Occipital lobe (tissue), 2 donors: ENCODE measurements around the gene CD164L2. TPM values are rescaled to one million over a fixed set of nuclear protein-coding genes. Genes with fewer than 3 reads are reported as not detected.
A peak's percentile ranks its signal among the peaks of the same experiment; 100 is the strongest.

Experiments
- DNase-seq: peaks from one replicate; lab custom pipeline; 2025; lab: John Stamatoyannopoulos, UW
- total RNA-seq: library from RNA; depleted of rRNA; stranded (reverse); fragments of >200 nt; gene quantifications from one replicate; pipeline ENCODE4 v1.2.3, GENCODE V29; 2014

Gene CD164L2
- total RNA-seq, 1 donor from 2014 or later: not detected

DNA sequence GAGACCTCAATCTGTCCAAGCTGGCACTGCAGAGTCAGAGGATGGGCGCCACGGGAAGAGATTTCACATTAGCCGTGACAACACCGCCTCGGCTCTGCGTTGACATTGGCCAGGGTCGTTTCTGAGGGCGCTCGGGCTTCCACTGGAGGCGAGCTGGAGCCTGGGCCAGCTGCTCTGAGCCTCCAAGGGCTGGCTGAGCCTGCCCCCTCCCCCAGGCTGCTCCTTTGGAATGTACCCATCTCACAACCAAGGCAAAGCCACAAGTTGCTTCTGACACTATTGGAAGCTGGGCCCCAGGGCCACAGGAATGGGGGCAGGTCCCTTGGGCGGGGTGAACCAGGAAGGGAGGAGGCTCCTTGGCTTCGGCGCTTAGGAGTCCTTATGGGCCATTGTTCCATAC, 21.9 kb upstream of the CD164L2 start:
- DNase-seq: no peak

- no peak for DNase-seq
These were observed 20.8 kb upstream of the CD164L2 start for GRCh38 chr1:27403931-27404330.

DNA sequence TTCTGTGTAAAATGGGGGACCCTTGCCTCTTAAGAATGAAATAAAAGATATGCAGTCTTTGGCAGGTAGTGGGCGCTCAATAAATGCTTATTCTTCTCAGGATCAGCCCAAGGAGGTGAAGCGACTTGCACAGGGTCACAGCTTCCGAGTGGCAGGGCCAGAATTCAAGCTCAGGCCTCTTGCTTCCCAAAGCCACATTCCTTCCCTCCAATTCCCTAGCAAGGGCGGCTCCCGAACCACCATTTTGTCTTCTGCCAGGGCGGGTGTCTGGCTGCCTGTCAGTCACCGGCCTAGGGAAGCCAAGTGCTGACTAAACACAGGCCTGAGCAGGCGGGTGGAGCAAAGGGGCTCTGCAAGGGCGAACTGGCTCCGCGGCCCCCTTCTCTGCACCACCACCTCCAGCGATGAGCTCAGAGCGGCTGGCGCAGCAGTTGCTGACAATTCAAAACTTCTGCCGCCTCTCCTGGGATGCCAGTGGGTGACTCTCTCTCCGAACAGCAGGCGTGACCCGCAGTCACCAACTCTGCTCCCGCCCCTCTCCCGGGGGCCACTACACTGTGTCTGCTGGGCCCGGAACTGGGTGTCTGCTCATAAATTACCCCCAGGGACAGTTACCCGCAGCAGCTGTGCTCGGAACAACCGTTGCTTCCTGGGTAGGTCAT, 20.1 kb upstream of the CD164L2 start:
- no peak for DNase-seq

- no peak for DNase-seq
These were observed 19.2 kb upstream of the CD164L2 start for GRCh38 chr1:27402349-27402754.

GRCh38 chr1:27400963-27401341, 17.8 kb upstream of the CD164L2 start:
- DNase-seq: no peak

DNA sequence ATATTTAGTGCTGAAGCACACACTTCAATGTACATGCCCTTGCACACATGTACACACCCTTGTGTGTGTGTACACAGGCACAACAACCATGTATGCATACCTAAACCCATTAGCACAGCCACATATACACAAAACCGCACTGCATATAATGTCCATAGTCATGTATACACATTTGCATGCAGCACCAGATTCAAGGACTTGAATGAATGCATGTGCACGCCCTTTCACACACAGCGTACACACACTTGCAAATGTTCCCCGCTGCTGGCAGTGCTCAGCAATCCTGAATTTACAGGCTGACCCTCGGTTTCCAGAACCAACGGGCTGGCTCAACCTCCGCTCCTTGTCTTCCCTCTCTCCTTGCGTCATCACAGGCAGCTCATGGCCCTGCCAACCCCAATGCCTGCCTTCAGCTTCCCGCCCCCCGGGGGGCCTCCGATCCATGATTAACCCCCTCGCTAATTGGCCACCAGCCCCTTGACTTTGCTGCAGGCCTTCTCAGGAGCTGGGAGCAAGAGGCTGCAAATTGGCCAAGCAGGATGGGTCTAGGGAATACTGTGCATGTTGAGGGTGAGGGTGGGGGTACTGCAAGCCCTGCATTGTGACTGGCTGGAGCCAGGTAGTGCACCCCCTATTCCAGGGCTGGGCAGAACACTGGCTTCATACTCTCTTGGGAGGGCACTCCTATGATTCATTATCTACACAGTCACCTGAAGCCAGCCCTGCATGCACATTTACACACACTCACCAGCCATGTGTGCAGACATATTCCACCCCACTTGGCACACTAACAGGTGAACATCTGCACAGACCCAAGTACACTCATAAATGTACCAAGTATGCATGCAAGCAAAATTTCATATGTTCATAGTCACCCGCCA, 17.2 kb upstream of the CD164L2 start:
- DNase-seq: no peak

DNA sequence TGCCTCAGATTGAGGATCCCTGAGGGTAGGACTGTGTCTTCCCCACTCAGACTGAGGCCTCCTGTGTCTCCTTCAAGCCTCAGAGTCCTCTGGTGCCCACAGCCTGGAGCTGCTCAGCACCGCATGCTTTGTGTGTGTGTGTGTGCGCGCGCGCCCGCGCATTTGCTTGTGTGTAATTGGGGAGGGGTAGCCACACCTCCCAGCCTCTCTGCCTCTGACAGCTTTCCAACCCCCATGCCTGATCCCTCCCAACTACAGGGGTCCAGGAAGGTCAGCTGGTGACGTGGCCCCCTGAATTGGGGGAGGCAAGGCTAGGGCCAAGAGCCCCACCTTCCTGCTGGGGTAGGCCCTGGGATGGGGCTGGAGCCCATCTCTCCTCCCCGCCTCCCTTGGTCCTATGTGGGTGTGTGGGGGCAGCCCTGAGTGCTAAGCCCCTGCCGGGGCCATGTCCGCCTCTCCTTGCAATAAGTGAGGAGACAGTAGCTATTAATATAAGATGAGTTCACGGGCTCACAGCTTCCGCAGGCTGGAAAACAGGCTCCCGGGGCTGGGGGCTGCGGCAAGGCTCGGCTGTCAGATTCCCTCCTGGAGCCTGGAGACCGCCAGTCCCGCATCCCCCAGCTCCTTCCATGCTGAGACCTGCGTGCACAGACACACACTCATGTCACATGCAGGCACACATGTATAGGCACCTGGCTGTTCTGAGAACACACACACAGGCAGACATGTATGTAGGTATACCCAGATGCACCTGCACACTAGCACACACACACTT, 16.3 kb upstream of the CD164L2 start:
- DNase-seq: no peak

- DNase-seq: no peak
These were observed 15.4 kb upstream of the CD164L2 start for GRCh38 chr1:27398405-27399149.

DNA sequence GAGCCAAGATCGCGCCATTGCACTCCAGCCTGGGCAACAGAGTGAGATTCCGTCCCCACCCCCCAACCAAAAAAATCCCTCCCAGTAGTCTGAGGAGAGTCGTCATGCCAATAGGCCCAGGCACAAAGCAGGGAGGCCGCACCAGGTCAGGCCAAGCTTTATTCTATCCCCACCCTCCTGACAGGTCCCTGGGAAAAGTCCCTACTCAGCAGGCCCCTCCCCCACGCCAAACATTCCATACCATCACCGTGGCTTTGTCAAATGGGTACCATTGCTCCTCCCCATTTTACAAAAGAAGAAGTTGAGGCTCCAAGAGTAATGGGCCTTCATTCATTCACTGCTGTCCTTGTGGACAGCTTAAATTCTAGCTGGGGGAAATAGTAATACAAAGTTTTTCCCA, 14.6 kb upstream of the CD164L2 start:
- DNase-seq: no peak

- no peak for DNase-seq
These were observed 14.0 kb upstream of the CD164L2 start for GRCh38 chr1:27397110-27397509.

- DNase-seq: peak; percentile 61
These were observed 12.5 kb upstream of the CD164L2 start for GRCh38 chr1:27395441-27396195.

DNA sequence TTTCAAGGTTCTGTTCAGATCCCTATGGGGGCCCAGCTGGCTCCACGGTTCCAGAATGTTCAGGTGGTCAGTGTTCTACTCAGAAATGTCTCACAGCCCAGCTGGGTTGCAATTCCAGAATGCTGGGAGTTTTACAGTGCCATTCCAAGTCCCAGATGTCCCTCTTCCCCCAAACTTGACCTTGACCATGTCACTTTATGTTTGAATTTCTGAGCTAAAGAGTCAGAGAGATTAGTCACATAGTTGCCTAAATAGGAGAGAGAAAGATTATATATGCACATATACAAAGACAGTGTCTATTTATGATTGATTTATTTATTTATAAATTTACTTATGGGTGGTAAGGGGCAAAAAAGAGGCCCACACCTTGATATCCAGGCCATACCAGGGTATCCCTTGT, 11.8 kb upstream of the CD164L2 start:
- no peak for DNase-seq

DNA sequence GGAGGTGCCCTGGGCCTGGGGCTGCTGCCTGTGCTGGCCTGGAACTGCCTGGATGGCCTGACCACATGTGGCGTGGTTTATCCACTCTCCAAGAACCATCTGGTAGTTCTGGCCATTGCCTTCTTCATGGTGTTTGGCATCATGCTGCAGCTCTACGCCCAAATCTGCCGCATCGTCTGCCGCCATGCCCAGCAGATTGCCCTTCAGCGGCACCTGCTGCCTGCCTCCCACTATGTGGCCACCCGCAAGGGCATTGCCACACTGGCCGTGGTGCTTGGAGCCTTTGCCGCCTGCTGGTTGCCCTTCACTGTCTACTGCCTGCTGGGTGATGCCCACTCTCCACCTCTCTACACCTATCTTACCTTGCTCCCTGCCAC, 11.1 kb upstream of the CD164L2 start:
- no peak for DNase-seq

GRCh38 chr1:27393641-27394281, 10.6 kb upstream of the CD164L2 start:
- DNase-seq: no peak

GRCh38 chr1:27392778-27393635, 9.9 kb upstream of the CD164L2 start:
- DNase-seq: no peak

- DNase-seq: peak; percentile 88
These were observed 9.1 kb upstream of the CD164L2 start, which contains the start of gene GPR3 for GRCh38 chr1:27392096-27392777. Gene GPR3 (plus strand): TSS chr1:27392622. CDS start chr1:27393799, 1,177 bp downstream.

GRCh38 chr1:27391511-27392095, 8.5 kb upstream of the CD164L2 start:
- peak; percentile 57 for DNase-seq

GRCh38 chr1:27388337-27389005, 5.3 kb upstream of the CD164L2 start:
- no peak for DNase-seq
